GM12878 (cell line): Measurements from ENCODE around the gene TINCR. TPM values are rescaled to one million over a fixed set of nuclear protein-coding genes. Genes with fewer than 3 reads are reported as not detected.

Source experiments
- ATAC-seq: fragments of 200-7000 bp; cut with Tn5 transposase; 3 replicates; pipeline ENCODE4 v1.9.1; 2020; ENCODE audit warnings: mild to moderate bottlenecking, moderate library complexity
- BruUV-seq: library from RNA; stranded (reverse); fragments of 400-500 nt; replicated peaks from 2 replicates; lab custom pipeline; 2021; lab: Mats Ljungman, UMichigan
- CTCF ChIA-PET: fragments of 300-600 bp; sonication (Branson Sonifier 250); formaldehyde crosslinking; extraction: SDS; loops from one replicate; lab custom pipeline; 2021; ENCODE audit warnings: inconsistent platforms; lab: Yijun Ruan, JAX
- POLR2A ChIA-PET: fragments of 350-600 bp; formaldehyde crosslinking; extraction: SDS; loops from one replicate; lab custom pipeline; 2021; ENCODE audit warnings: inconsistent platforms; lab: Charles Lee
- RAD21 ChIA-PET: fragments of 300-600 bp; sonication (Branson Sonifier 250); formaldehyde crosslinking; loops from one replicate; lab custom pipeline; 2023; ENCODE audit warnings: antibody characterized with exemption; ENCODE audit not compliant: unreplicated experiment; lab: Charles Lee
- SMC1A ChIA-PET: fragments of 300-600 bp; sonication (Branson Sonifier 250); formaldehyde crosslinking; loops from one replicate; lab custom pipeline; 2023; ENCODE audit not compliant: unreplicated experiment, uncharacterized antibody; lab: Charles Lee
- DNase-seq: peaks from one replicate; pipeline ENCODE4 v3.0.0-alpha.2; 2011; ENCODE audit warnings: low read depth, low spot score
- FAIRE-seq: peaks from 3 replicates; lab custom pipeline; 2011; peaks lifted over from hg19 to GRCh38; lab: Jason Lieb, UNC
- H2AFZ ChIP-seq: 2 replicates; pipeline ENCODE4 v1.6.0; 2011; ENCODE audit warnings: low read depth, low read length, control low read depth; ENCODE audit not compliant: control insufficient read depth
- H3K27ac ChIP-seq: 2 replicates; pipeline ENCODE4 v1.5.1; 2011; ENCODE audit warnings: control low read depth; ENCODE audit not compliant: control insufficient read depth, insufficient read depth
- H3K27me3 ChIP-seq, 2 experiments: replicated peaks in 1 of 2; 2 replicates each; pipeline versions ENCODE4 v1.6.0 to v1.6.1; 2011; ENCODE audit warnings: low read length in 1 of 2; ENCODE audit not compliant: control insufficient read depth in 2 of 2, insufficient read depth in 2 of 2
- H3K36me3 ChIP-seq, 2 experiments: 2 replicates each; pipeline ENCODE4 v1.5.1; 2011; ENCODE audit warnings: low read length in 1 of 2; ENCODE audit not compliant: control insufficient read depth in 2 of 2, insufficient read depth in 2 of 2
- H3K4me1 ChIP-seq: 2 replicates; pipeline ENCODE4 v1.6.1; 2011; ENCODE audit warnings: mild to moderate bottlenecking, low read length, moderate library complexity, mixed read lengths; ENCODE audit not compliant: control insufficient read depth, insufficient read depth
- H3K4me2 ChIP-seq: 2 replicates; pipeline ENCODE4 v1.6.0; 2011; ENCODE audit warnings: control low read depth; ENCODE audit not compliant: control insufficient read depth, insufficient read depth
- H3K4me3 ChIP-seq: fragments of 200-600 bp; sonication (generic); 2 replicates; pipeline ENCODE4 v1.5.1; 2016
- H3K79me2 ChIP-seq: 2 replicates; pipeline ENCODE4 v1.6.0; 2011; ENCODE audit warnings: low read length; ENCODE audit not compliant: control insufficient read depth, insufficient read depth
- H3K9ac ChIP-seq: 2 replicates; pipeline ENCODE4 v1.8.0; 2011; ENCODE audit warnings: low read length, control low read depth, mixed read lengths; ENCODE audit not compliant: control insufficient read depth, insufficient read depth
- H3K9me3 ChIP-seq: replicated peaks from 3 replicates; pipeline ENCODE4 v1.5.1; 2011; ENCODE audit warnings: mild to moderate bottlenecking, low read length; ENCODE audit not compliant: control insufficient read depth, insufficient read depth
- H4K20me1 ChIP-seq: 2 replicates; pipeline ENCODE4 v1.6.0; 2011; ENCODE audit not compliant: control insufficient read depth, insufficient read depth
- EED ChIP-seq: sonication (generic); IDR thresholded peaks from 2 replicates; pipeline ENCODE4 v1.6.1; 2016; ENCODE audit warnings: antibody characterized with exemption, low read depth
- POLR2AphosphoS2 ChIP-seq: IDR thresholded peaks from 2 replicates; pipeline ENCODE4 v1.6.1; 2011; ENCODE audit warnings: low read depth, mild to moderate bottlenecking, low read length, improper control_type of control experiment, moderate library complexity
- RAD51 ChIP-seq: fragments of 450-650 bp; IDR thresholded peaks from 2 replicates; pipeline ENCODE4 v1.6.1; 2016; ENCODE audit warnings: moderate library complexity, mild to moderate bottlenecking, inconsistent platforms
- SMAD5 ChIP-seq: IDR thresholded peaks from 2 replicates; pipeline ENCODE4 v1.6.1; 2016; ENCODE audit warnings: antibody characterized with exemption, low read depth
- SMC3 ChIP-seq: IDR thresholded peaks from 2 replicates; pipeline ENCODE4 v1.6.1; 2011; ENCODE audit warnings: low read length, improper control_type of control experiment, borderline replicate concordance
- ZNF274 ChIP-seq: IDR thresholded peaks from one replicate; pipeline ENCODE4 v1.8.0; 2011; ENCODE audit not compliant: insufficient read length, insufficient read depth
- WGBS: methylation state at CpG from one replicate; pipeline ENCODE4 v1.1.6; 2016; ENCODE audit warnings: low lambda C conversion rate; ENCODE audit not compliant: insufficient replicate concordance, insufficient coverage; ENCODE audit errors: missing lambda C conversion rate; 5-methylcytosine and 5-hydroxymethylcytosine counted together
- in situ Hi-C: fragments of 300-500 bp; cut with MboI; formaldehyde crosslinking; loops from 9 replicates; pipeline ENCODE4 v1.14.3; 2018; ENCODE audit warnings: mixed read lengths
- intact Hi-C: fragments of 100-400 bp; cut with micrococcal nuclease; formaldehyde crosslinking; loops from one replicate; pipeline ENCODE4 v1.14.2; 2022; ENCODE audit not compliant: unreplicated experiment
- polyA plus RNA-seq, 11 experiments: library from polyadenylated mRNA; depleted of rRNA in 4 of 11; unstranded in 6 of 11; stranded (reverse) in 5 of 11; fragments of >200 nt; fragmentation: Nextera tagmentation in 4 of 11; fragmentation: Illumina TruSeq in 1 of 11; extraction: Ambion mirVana in 4 of 11; extraction: Trizol in 1 of 11; gene quantifications; 1 replicate in 1 of 11; 2 replicates in 10 of 11; pipeline versions ENCODE4 v1.2.1 to v1.2.3, GENCODE V29; 2011 to 2016; ENCODE audit warnings: inconsistent platforms in 2 of 11, missing spikeins in 2 of 11, low read depth in 1 of 11
- total RNA-seq, 4 experiments: library from RNA; depleted of rRNA in 3 of 4; stranded (reverse); fragments of >200 nt in 3 of 4; fragmentation: Illumina TruSeq in 1 of 4; extraction: Trizol in 1 of 4; gene quantifications; 2 replicates each; pipeline versions ENCODE4 v1.2.1 to v1.2.3, GENCODE V29; 2013 to 2021
- TF ChIP-seq, protein P1 (sequence below): fragments of 450-650 bp; IDR thresholded peaks from 2 replicates; pipeline ENCODE4 v1.6.1; 2018; ENCODE audit warnings: mild to moderate bottlenecking, low read depth, moderate library complexity; ENCODE audit not compliant: partially characterized antibody
- TF ChIP-seq, protein P2 (sequence below): IDR thresholded peaks from 2 replicates; pipeline ENCODE4 v1.6.1; 2012; ENCODE audit warnings: low read depth, low read length, improper control_type of control experiment
- TF ChIP-seq, protein P3 (sequence below): fragments of 150-350 bp; IDR thresholded peaks from 2 replicates; pipeline ENCODE4 v1.6.1; 2016; ENCODE audit warnings: low read depth, low read length

The TINCR gene
- total and polyA plus RNA-seq, 10 of the 15 experiments (the other 5 are each of a cell fraction or from before 2014, with no cell fraction given) = 0.02 to 0.36 (median 0.06) TPM; not detected in 3

DNA sequence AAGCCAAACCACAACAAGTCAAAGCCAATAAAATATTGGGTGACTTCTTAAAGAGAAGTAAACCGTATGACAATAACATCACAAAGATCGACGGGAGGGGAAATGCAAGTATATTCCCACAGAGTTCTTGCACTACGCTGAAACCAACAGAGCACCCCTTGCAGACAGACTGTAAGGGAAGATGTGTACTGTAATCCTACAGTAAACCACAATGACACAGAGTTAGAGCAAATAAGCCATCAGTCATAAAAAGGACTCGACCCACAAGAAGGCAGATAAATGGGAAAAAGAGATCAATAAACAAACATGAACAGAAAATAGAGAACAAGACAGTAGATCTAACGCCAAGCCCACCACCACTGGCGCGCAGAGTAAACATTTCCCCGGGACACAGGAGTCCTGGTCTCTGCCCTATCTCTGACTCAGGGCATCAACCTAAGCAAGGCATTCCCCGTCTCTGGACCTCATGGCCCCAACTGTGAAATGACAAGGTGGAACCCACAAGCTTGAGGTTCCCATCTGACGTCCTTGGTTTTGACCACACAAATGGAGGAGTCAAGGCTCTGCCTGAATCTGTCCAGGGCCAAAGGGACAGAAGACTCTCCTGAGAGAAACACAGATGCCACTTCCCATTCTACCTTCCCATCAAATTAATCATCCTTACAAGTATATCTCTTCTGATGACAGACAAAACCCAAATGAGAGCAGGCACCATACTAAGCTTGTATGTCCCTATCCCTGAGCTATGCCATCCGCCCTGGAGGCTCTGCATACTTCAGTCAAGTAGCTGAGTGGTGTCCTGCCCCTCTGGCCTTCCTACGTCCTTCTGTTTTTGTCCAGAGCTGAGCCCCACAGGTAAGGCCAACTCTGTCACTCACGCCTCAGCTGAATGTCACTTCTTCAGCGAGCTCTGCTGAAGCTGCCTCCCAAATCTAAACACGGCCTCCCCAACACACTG, 39.8 kb upstream of the TINCR start:
- ATAC-seq (no peak), DNase-seq (no peak), FAIRE-seq (no peak)
- ChIA-PET CTCF (interaction anchor here (0.5 kb wide), 1 partner anchor 435 kb away, joined by 3 read pairs; no protein-coding TSS in a partner anchor), SMC1A (no interaction called here), RAD21 (no interaction called here), POLR2A (interaction anchor here (0.6 kb wide), 1 partner anchor 17 kb away, joined by 3 read pairs; no protein-coding TSS in a partner anchor)
- no peak overlapping the region for H3K27ac ChIP-seq
- 93% methylated on average over 16 of the region's 16 CpGs for WGBS
- in situ Hi-C loops (no loop called here), intact Hi-C loops (no loop called here)
- no peaks in the 10 kb centered on the region for H3K4me1 ChIP-seq
- H3K9me3 ChIP-seq = no peaks in the 10 kb centered on the region
- no peak overlapping the region for H3K4me2 ChIP-seq
- no TSS peak for BruUV-seq
- H3K36me3 ChIP-seq = peaks cover 22 to 51% of the 10 kb centered on the region in 2 experiments
- no peak overlapping the region for H3K4me3 ChIP-seq
- H3K79me2 ChIP-seq = no peaks in the 10 kb centered on the region; the same call in none of the 2 replicates
- TF ChIP-seq, protein P1, sequence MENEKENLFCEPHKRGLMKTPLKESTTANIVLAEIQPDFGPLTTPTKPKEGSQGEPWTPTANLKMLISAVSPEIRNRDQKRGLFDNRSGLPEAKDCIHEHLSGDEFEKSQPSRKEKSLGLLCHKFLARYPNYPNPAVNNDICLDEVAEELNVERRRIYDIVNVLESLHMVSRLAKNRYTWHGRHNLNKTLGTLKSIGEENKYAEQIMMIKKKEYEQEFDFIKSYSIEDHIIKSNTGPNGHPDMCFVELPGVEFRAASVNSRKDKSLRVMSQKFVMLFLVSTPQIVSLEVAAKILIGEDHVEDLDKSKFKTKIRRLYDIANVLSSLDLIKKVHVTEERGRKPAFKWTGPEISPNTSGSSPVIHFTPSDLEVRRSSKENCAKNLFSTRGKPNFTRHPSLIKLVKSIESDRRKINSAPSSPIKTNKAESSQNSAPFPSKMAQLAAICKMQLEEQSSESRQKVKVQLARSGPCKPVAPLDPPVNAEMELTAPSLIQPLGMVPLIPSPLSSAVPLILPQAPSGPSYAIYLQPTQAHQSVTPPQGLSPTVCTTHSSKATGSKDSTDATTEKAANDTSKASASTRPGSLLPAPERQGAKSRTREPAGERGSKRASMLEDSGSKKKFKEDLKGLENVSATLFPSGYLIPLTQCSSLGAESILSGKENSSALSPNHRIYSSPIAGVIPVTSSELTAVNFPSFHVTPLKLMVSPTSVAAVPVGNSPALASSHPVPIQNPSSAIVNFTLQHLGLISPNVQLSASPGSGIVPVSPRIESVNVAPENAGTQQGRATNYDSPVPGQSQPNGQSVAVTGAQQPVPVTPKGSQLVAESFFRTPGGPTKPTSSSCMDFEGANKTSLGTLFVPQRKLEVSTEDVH = no peak
- no peak for TF ChIP-seq ZNF274
- TF ChIP-seq, protein P2, sequence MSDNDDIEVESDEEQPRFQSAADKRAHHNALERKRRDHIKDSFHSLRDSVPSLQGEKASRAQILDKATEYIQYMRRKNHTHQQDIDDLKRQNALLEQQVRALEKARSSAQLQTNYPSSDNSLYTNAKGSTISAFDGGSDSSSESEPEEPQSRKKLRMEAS = no peak
- no peak for TF ChIP-seq POLR2AphosphoS2
- TF ChIP-seq, protein P3, sequence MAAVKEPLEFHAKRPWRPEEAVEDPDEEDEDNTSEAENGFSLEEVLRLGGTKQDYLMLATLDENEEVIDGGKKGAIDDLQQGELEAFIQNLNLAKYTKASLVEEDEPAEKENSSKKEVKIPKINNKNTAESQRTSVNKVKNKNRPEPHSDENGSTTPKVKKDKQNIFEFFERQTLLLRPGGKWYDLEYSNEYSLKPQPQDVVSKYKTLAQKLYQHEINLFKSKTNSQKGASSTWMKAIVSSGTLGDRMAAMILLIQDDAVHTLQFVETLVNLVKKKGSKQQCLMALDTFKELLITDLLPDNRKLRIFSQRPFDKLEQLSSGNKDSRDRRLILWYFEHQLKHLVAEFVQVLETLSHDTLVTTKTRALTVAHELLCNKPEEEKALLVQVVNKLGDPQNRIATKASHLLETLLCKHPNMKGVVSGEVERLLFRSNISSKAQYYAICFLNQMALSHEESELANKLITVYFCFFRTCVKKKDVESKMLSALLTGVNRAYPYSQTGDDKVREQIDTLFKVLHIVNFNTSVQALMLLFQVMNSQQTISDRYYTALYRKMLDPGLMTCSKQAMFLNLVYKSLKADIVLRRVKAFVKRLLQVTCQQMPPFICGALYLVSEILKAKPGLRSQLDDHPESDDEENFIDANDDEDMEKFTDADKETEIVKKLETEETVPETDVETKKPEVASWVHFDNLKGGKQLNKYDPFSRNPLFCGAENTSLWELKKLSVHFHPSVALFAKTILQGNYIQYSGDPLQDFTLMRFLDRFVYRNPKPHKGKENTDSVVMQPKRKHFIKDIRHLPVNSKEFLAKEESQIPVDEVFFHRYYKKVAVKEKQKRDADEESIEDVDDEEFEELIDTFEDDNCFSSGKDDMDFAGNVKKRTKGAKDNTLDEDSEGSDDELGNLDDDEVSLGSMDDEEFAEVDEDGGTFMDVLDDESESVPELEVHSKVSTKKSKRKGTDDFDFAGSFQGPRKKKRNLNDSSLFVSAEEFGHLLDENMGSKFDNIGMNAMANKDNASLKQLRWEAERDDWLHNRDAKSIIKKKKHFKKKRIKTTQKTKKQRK = no peak
- TF ChIP-seq RAD51 = no peak
- TF ChIP-seq SMAD5 = no peak
- no peak for TF ChIP-seq EED
- TF ChIP-seq SMC3 = no peak
- H4K20me1 ChIP-seq = no peaks in the 10 kb centered on the region; the same call in 1 of the 2 replicates
- no peak overlapping the region for H2AFZ ChIP-seq
- H3K27me3 ChIP-seq = no peaks in the 10 kb centered on the region
- H3K9ac ChIP-seq = no peak overlapping the region
